DOHH2 (cell line): ENCODE data around the gene WDR5.

Experiments used
- H3F3A ChIP-seq: fragments of 200-600 bp; sonication (generic), shearing (Covaris generic); 2 replicates; pipeline ENCODE4 v1.6.0; 2016; ENCODE audit warnings: antibody characterized with exemption, mild to moderate bottlenecking; ENCODE audit not compliant: control insufficient read depth, insufficient read depth
- H3K27ac ChIP-seq: fragments of 200-600 bp; sonication (generic); 2 replicates; pipeline ENCODE4 v1.5.1; 2014; ENCODE audit warnings: low read depth, mild to moderate bottlenecking, low read length, moderate library complexity
- H3K27me3 ChIP-seq: fragments of 200-600 bp; sonication (generic); 2 replicates; pipeline ENCODE4 v1.6.1; 2014; ENCODE audit warnings: mild to moderate bottlenecking, low read length, mixed read lengths; ENCODE audit not compliant: control insufficient read depth
- H3K36me3 ChIP-seq: fragments of 200-600 bp; sonication (generic); 2 replicates; pipeline ENCODE4 v1.6.1; 2014; ENCODE audit warnings: mild to moderate bottlenecking, low read length, moderate library complexity, mixed read lengths; ENCODE audit not compliant: control insufficient read depth
- H3K4me1 ChIP-seq: fragments of 200-600 bp; sonication (generic); 2 replicates; pipeline ENCODE4 v1.6.1; 2014; ENCODE audit warnings: mild to moderate bottlenecking, low read length, mixed read lengths; ENCODE audit not compliant: control insufficient read depth
- H3K4me2 ChIP-seq: fragments of 200-600 bp; sonication (generic); 2 replicates; pipeline ENCODE4 v1.6.0; 2014; ENCODE audit warnings: mild to moderate bottlenecking, low read length, moderate library complexity
- H3K4me3 ChIP-seq: fragments of 200-600 bp; sonication (generic); 2 replicates; pipeline ENCODE4 v1.5.1; 2014; ENCODE audit warnings: mild to moderate bottlenecking, low read length, mixed read lengths
- H3K79me2 ChIP-seq: fragments of 200-600 bp; sonication (generic); 2 replicates; pipeline ENCODE4 v1.6.1; 2014; ENCODE audit warnings: mild to moderate bottlenecking, low read length, mixed read lengths; ENCODE audit not compliant: control insufficient read depth
- H3K9me2 ChIP-seq: fragments of 200-600 bp; sonication (generic); replicated peaks from 2 replicates; pipeline ENCODE4 v1.6.1; 2014; ENCODE audit warnings: mild to moderate bottlenecking, low read length, mixed read lengths; ENCODE audit not compliant: control insufficient read depth
- H3K9me3 ChIP-seq: fragments of 200-600 bp; sonication (generic); 2 replicates; pipeline ENCODE4 v1.6.1; 2014; ENCODE audit warnings: antibody characterized with exemption, low read length, mixed read lengths; ENCODE audit not compliant: control insufficient read depth, insufficient read depth
- H4K20me1 ChIP-seq: fragments of 200-600 bp; sonication (generic); 2 replicates; pipeline ENCODE4 v1.6.0; 2014; ENCODE audit warnings: low read depth, mild to moderate bottlenecking, antibody characterized with exemption, low read length, moderate library complexity; ENCODE audit not compliant: control insufficient read depth, insufficient read depth
- CTCF ChIP-seq: fragments of 200-600 bp; sonication (generic); IDR thresholded peaks from one replicate; pipeline ENCODE4 v1.5.1; 2014; ENCODE audit warnings: antibody characterized with exemption, mild to moderate bottlenecking, low read depth, low read length; ENCODE audit not compliant: poor library complexity, severe bottlenecking
- EZH2phosphoT487 ChIP-seq: fragments of 200-600 bp; sonication (generic); IDR thresholded peaks from 2 replicates; pipeline ENCODE4 v1.6.1; 2017; ENCODE audit warnings: borderline replicate concordance, mild to moderate bottlenecking, antibody characterized with exemption, low read length, moderate library complexity, mixed read lengths

Gene WDR5

GRCh38 chr9:134189145-134189469 is 53.2 kb downstream of the WDR5 start:
- Histone ChIP-seq H3K9me2 (no peaks in the 10 kb centered on the region), H3K4me1 (no peaks in the 10 kb centered on the region), H3K4me2 (no peak overlapping the region), H3K36me3 (no peaks in the 10 kb centered on the region), H3K4me3 (no peak overlapping the region), H3K27ac (no peak overlapping the region), H3K9me3 (no peaks in the 10 kb centered on the region), H3K27me3 (no peaks in the 10 kb centered on the region), H4K20me1 (no peaks in the 10 kb centered on the region), H3F3A (peaks cover 7% of the 10 kb centered on the region), H3K79me2 (no peaks in the 10 kb centered on the region)
- no peak for TF ChIP-seq CTCF
- no peak for TF ChIP-seq EZH2phosphoT487

- Histone ChIP-seq H3F3A (peaks cover 7% of the 10 kb centered on the region), H3K4me3 (no peak overlapping the region), H3K9me2 (no peaks in the 10 kb centered on the region), H3K9me3 (no peaks in the 10 kb centered on the region), H4K20me1 (no peaks in the 10 kb centered on the region), H3K4me2 (no peak overlapping the region), H3K79me2 (no peaks in the 10 kb centered on the region), H3K27me3 (no peaks in the 10 kb centered on the region), H3K27ac (no peak overlapping the region), H3K36me3 (no peaks in the 10 kb centered on the region), H3K4me1 (no peaks in the 10 kb centered on the region)
- TF ChIP-seq CTCF, result no peak
- TF ChIP-seq EZH2phosphoT487, result no peak
Measured at GRCh38 chr9:134189470-134190231, 53.8 kb downstream of the WDR5 start.

GRCh38 chr9:134190232-134191121 is 54.6 kb downstream of the WDR5 start:
- H3K27ac ChIP-seq, result no peak overlapping the region
- no peaks in the 10 kb centered on the region for H3K36me3 ChIP-seq
- peaks cover 7% of the 10 kb centered on the region for H3F3A ChIP-seq
- no peaks in the 10 kb centered on the region for H3K9me3 ChIP-seq
- no peaks in the 10 kb centered on the region for H3K79me2 ChIP-seq
- no peaks in the 10 kb centered on the region for H3K9me2 ChIP-seq
- H3K4me1 ChIP-seq, result no peaks in the 10 kb centered on the region
- TF ChIP-seq CTCF (no peak), EZH2phosphoT487 (no peak)
- H3K27me3 ChIP-seq, result no peaks in the 10 kb centered on the region
- H4K20me1 ChIP-seq, result no peaks in the 10 kb centered on the region
- H3K4me3 ChIP-seq, result no peak overlapping the region
- H3K4me2 ChIP-seq, result no peak overlapping the region
